GM19372 (cell line): Measurements from ENCODE around the gene DDA1.

Source experiments
- ATAC-seq: cut with Tn5 transposase; IDR thresholded peaks from one replicate; pipeline ENCODE4 v1.9.1; 2021; ENCODE audit warnings: mild to moderate bottlenecking, low read depth, moderate library complexity; ENCODE audit not compliant: unreplicated experiment

The DDA1 gene

GRCh38 chr19:17309965-17310461 is 650 bp downstream of the DDA1 start:
- no peak for ATAC-seq

- no peak for ATAC-seq
These were observed 2.3 kb downstream of the DDA1 start for GRCh38 chr19:17311455-17312188.

- no peak for ATAC-seq
These were observed 3.1 kb downstream of the DDA1 start for GRCh38 chr19:17312189-17313113.

GRCh38 chr19:17314007-17314593 is 4.7 kb downstream of the DDA1 start:
- no peak for ATAC-seq

GRCh38 chr19:17318966-17319365 is 9.6 kb downstream of the DDA1 start:
- ATAC-seq: no peak

GRCh38 chr19:17319473-17320238 is 10.3 kb downstream of the DDA1 start:
- ATAC-seq: no peak

GRCh38 chr19:17320435-17320834 is 11.1 kb downstream of the DDA1 start:
- ATAC-seq: no peak

- no peak for ATAC-seq
These were observed 12.5 kb downstream of the DDA1 start for GRCh38 chr19:17321655-17322489.

GRCh38 chr19:17322854-17323253 is 13.5 kb downstream of the DDA1 start:
- no peak for ATAC-seq

GRCh38 chr19:17323300-17323963 is 14.1 kb downstream of the DDA1 start:
- no peak for ATAC-seq

- no peak for ATAC-seq
These were observed 14.6 kb downstream of the DDA1 start for GRCh38 chr19:17323964-17324332.

GRCh38 chr19:17324357-17325114 is 15.2 kb downstream of the DDA1 start:
- no peak for ATAC-seq

- no peak for ATAC-seq
These were observed 15.8 kb downstream of the DDA1 start for GRCh38 chr19:17325133-17325532.

GRCh38 chr19:17325881-17326594 is 16.7 kb downstream of the DDA1 start:
- ATAC-seq: no peak

GRCh38 chr19:17326595-17326966 is 17.2 kb downstream of the DDA1 start:
- no peak for ATAC-seq

GRCh38 chr19:17327068-17327653 is 17.8 kb downstream of the DDA1 start:
- no peak for ATAC-seq
